ENCODE results near the gene AASDHPPT. TPM values are rescaled to one million over a fixed set of nuclear protein-coding genes. Genes with fewer than 3 reads are reported as not detected.

Gene AASDHPPT
- total and polyA plus RNA-seq, 9 of the 15 experiments (the other 6 are each of a cell fraction or from before 2014, with no cell fraction given), result 48.7 to 115 (median 69.0) TPM

- TF ChIP-seq SMARCC2 (IDR thresholded peaks at IDR 0.05; ENCODE audit: low read depth) (peak; percentile 50; the same call in 1 of the 2 replicates), ZNF76 (CRISPR knock-in tag; IDR thresholded peaks at IDR 0.05; ENCODE audit: borderline replicate concordance) (peak; percentile 37; the same call in 1 of the 2 replicates), ZNF174 (CRISPR knock-in tag; IDR thresholded peaks at IDR 0.05) (no peak), NRF1 (conservative IDR thresholded peaks at IDR 0.05 in 1 of 2, IDR thresholded peaks at IDR 0.05 in 1 of 2) (peak; percentile 87 to 89), NCOA6 (IDR thresholded peaks at IDR 0.05) (peak; percentile 79), ZNF707 (CRISPR knock-in tag; conservative IDR thresholded peaks at IDR 0.05) (no peak), SIN3A (IDR thresholded peaks at IDR 0.05; ENCODE audit: borderline replicate concordance in 2 of 2, control insufficient read depth in 1 of 2, low read depth in 2 of 2, low read length in 2 of 2) (peak; percentile 51 to 61; a peak in 1 of 4 replicates), ZBTB9 (CRISPR knock-in tag; IDR thresholded peaks at IDR 0.05) (0 out of 2 replicates have a peak, but pooled peaks have one; percentile 35), FOXP1 (CRISPR knock-in tag; IDR thresholded peaks at IDR 0.05) (peak; percentile 67; the same call in 1 of the 2 replicates), TGIF2 (CRISPR knock-in tag; IDR thresholded peaks at IDR 0.05) (peak; percentile 65; the same call in 1 of the 2 replicates), SAP30 (IDR thresholded peaks at IDR 0.05; ENCODE audit: borderline replicate concordance, insufficient read depth, low read depth, low read length, poor library complexity, severe bottlenecking) (peak; percentile 31), CTCFL (IDR thresholded peaks at IDR 0.05; ENCODE audit: borderline replicate concordance, insufficient read depth, low read depth, low read length, poor library complexity, severe bottlenecking) (no peak), ZNF431 (CRISPR knock-in tag; IDR thresholded peaks at IDR 0.05) (peak; percentile 55; the same call in 1 of the 2 replicates), ZFPM2 (CRISPR knock-in tag; IDR thresholded peaks at IDR 0.05) (no peak), ZNF354B (CRISPR knock-in tag; IDR thresholded peaks at IDR 0.05) (no peak), SUPT5H (IDR thresholded peaks at IDR 0.05) (peak; percentile 87), KDM4B (IDR thresholded peaks at IDR 0.05; ENCODE audit: borderline replicate concordance in 2 of 2, low read depth in 1 of 2) (no peak), ZBTB1 (CRISPR knock-in tag; IDR thresholded peaks at IDR 0.05; ENCODE audit: borderline replicate concordance, low read depth) (no peak), ZNF830 (CRISPR knock-in tag; IDR thresholded peaks at IDR 0.05) (no peak)
- TF ChIP-seq, protein P1, sequence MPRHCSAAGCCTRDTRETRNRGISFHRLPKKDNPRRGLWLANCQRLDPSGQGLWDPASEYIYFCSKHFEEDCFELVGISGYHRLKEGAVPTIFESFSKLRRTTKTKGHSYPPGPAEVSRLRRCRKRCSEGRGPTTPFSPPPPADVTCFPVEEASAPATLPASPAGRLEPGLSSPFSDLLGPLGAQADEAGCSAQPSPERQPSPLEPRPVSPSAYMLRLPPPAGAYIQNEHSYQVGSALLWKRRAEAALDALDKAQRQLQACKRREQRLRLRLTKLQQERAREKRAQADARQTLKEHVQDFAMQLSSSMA (CRISPR knock-in tag; IDR thresholded peaks at IDR 0.05), result 0 out of 2 replicates have a peak, but pooled peaks have one; percentile 28
- TF ChIP-seq, protein P2, sequence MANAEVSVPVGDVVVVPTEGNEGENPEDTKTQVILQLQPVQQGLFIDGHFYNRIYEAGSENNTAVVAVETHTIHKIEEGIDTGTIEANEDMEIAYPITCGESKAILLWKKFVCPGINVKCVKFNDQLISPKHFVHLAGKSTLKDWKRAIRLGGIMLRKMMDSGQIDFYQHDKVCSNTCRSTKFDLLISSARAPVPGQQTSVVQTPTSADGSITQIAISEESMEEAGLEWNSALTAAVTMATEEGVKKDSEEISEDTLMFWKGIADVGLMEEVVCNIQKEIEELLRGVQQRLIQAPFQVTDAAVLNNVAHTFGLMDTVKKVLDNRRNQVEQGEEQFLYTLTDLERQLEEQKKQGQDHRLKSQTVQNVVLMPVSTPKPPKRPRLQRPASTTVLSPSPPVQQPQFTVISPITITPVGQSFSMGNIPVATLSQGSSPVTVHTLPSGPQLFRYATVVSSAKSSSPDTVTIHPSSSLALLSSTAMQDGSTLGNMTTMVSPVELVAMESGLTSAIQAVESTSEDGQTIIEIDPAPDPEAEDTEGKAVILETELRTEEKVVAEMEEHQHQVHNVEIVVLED (CRISPR knock-in tag; IDR thresholded peaks at IDR 0.05), result peak; percentile 93
Observed at GRCh38 chr11:106077609-106078455, at the start of gene AASDHPPT (continued).

Data from K562 (cell line).